Glutamatergic neuron (in vitro differentiated cells): ENCODE measurements around the gene SPECC1. TPM values are rescaled to one million over a fixed set of nuclear protein-coding genes. Genes with fewer than 3 reads are reported as not detected.

ENCODE experiments used
- DNase-seq: peaks from one replicate; pipeline ENCODE4 v3.0.0; 2022
- H3K27ac Mint-ChIP-seq: one replicate; pipeline ENCODE4 v1.8.0; 2020; ENCODE audit warnings: mild to moderate bottlenecking, mixed read lengths, inconsistent platforms; ENCODE audit not compliant: unreplicated experiment
- H3K27me3 Mint-ChIP-seq: one replicate; pipeline ENCODE4 v1.8.0; 2020; ENCODE audit warnings: mild to moderate bottlenecking, moderate library complexity, mixed read lengths, inconsistent platforms; ENCODE audit not compliant: unreplicated experiment
- H3K36me3 Mint-ChIP-seq: one replicate; pipeline ENCODE4 v1.8.0; 2020; ENCODE audit warnings: mild to moderate bottlenecking, mixed read lengths, inconsistent platforms; ENCODE audit not compliant: unreplicated experiment
- H3K4me1 Mint-ChIP-seq: one replicate; pipeline ENCODE4 v1.8.0; 2020; ENCODE audit warnings: mild to moderate bottlenecking, low read depth, mixed read lengths, inconsistent platforms; ENCODE audit not compliant: unreplicated experiment
- H3K4me3 Mint-ChIP-seq: one replicate; pipeline ENCODE4 v1.8.0; 2020; ENCODE audit warnings: mild to moderate bottlenecking, mixed read lengths, inconsistent platforms; ENCODE audit not compliant: unreplicated experiment
- H3K9me3 Mint-ChIP-seq: one replicate; pipeline ENCODE4 v1.8.0; 2020; ENCODE audit warnings: mild to moderate bottlenecking, moderate library complexity, mixed read lengths, inconsistent platforms; ENCODE audit not compliant: unreplicated experiment
- total RNA-seq: library from RNA; stranded (reverse); fragmentation: NEBNext Ultra II Directional; extraction: Animal tissue kit (Norgen Biotek cat#: 25700); gene quantifications from one replicate; pipeline ENCODE4 v1.2.1, GENCODE V29; 2021; ENCODE audit not compliant: unreplicated experiment
- TF ChIP-seq, protein P1 (sequence below): fragments of 200-600 bp; sonication (generic); IDR thresholded peaks from one replicate; pipeline ENCODE4 v1.5.0; 2021; ENCODE audit not compliant: partially characterized antibody, unreplicated experiment

SPECC1 gene
- total RNA-seq, 1 donor from 2014 or later, result 60.6 TPM

DNA sequence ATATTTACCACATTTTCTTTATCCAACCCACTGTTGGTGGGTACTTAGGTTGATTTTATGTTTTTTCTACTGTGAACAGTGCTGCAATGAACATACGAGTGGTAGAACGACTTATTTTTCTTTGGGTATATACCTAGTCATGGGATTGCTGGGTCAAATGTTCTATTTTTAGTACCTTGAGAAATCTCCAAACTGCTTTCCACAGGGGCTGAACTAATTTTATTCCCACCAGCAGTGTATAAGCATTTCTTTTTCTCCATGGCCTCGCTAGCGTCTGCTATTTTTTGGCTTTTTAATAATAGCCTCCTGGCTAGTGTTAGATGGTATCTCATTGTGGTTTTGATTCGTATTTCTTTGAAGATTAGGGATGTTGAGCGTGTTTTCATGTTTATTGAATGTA is 255.8 kb downstream of the SPECC1 start:
- Mint-ChIP-seq H3K4me3 (no peak overlapping the region), H3K27me3 (peaks cover 1% of the 10 kb centered on the region), H3K4me1 (peaks cover 12% of the 10 kb centered on the region), H3K9me3 (no peaks in the 10 kb centered on the region), H3K27ac (no peak overlapping the region), H3K36me3 (no peaks in the 10 kb centered on the region)
- no peak for DNase-seq
- TF ChIP-seq, protein P1, sequence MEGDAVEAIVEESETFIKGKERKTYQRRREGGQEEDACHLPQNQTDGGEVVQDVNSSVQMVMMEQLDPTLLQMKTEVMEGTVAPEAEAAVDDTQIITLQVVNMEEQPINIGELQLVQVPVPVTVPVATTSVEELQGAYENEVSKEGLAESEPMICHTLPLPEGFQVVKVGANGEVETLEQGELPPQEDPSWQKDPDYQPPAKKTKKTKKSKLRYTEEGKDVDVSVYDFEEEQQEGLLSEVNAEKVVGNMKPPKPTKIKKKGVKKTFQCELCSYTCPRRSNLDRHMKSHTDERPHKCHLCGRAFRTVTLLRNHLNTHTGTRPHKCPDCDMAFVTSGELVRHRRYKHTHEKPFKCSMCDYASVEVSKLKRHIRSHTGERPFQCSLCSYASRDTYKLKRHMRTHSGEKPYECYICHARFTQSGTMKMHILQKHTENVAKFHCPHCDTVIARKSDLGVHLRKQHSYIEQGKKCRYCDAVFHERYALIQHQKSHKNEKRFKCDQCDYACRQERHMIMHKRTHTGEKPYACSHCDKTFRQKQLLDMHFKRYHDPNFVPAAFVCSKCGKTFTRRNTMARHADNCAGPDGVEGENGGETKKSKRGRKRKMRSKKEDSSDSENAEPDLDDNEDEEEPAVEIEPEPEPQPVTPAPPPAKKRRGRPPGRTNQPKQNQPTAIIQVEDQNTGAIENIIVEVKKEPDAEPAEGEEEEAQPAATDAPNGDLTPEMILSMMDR, result no peak

DNA sequence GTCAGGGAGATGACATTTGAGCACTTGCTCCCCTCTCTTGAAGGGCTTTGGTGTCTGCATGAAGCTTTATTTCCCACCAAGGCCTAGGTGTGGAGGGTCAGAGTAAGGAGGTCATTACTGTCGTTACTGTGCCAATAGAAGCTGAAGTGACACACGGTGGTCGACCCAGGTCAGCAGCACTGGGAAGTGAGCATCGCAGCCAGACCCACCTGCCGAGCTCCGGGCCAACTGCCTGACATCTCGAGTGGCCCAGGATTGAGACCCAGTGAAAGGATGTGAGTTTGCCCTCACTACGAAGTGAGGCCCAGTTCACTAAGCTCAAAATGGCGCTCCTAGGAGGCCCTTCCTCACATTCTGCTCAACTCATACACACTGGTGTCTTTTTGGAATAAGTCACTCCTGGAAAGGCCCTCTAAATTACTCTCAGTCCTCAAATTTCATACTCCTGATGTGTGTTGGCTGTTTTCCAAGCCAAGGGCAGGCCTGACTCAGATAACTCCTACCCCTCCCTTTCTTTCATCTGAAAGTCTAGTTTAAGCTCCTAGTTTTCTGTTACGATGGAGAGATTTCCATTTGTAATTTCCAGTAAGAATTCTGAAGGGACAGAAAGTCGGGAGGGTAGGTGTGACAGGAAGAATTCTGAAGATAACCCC is 257.8 kb downstream of the SPECC1 start:
- no peaks in the 10 kb centered on the region for H3K36me3 Mint-ChIP-seq
- no peak overlapping the region for H3K27ac Mint-ChIP-seq
- TF ChIP-seq, protein P1, result no peak
- no peak for DNase-seq
- H3K27me3 Mint-ChIP-seq, result no peaks in the 10 kb centered on the region
- H3K4me1 Mint-ChIP-seq, result peaks cover 12% of the 10 kb centered on the region
- H3K9me3 Mint-ChIP-seq, result no peaks in the 10 kb centered on the region
- H3K4me3 Mint-ChIP-seq, result no peak overlapping the region

DNA sequence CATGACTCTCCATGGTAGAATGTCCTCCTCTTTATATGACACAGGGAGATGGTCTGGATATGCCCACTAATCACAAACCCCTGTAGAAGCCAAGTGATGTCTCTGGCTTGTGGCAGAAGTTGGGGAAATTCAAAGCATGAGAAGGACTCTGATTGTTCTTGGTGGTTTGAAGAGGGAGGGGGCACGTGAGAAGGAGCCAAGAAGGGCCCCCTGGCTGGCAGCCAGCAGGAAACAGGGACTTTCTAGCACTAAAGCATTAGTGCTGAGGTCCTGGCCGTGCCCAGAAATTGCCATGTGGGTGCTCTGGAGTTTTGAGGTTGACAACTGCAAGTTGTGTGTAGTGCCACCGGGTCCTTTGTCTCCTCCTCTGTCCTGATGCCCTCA is 258.3 kb downstream of the SPECC1 start:
- no peak overlapping the region for H3K4me3 Mint-ChIP-seq
- peaks cover 9% of the 10 kb centered on the region for H3K4me1 Mint-ChIP-seq
- no peaks in the 10 kb centered on the region for H3K27me3 Mint-ChIP-seq
- H3K36me3 Mint-ChIP-seq, result no peaks in the 10 kb centered on the region
- H3K9me3 Mint-ChIP-seq, result no peaks in the 10 kb centered on the region
- DNase-seq, result no peak
- no peak overlapping the region for H3K27ac Mint-ChIP-seq
- TF ChIP-seq, protein P1, result no peak

DNA sequence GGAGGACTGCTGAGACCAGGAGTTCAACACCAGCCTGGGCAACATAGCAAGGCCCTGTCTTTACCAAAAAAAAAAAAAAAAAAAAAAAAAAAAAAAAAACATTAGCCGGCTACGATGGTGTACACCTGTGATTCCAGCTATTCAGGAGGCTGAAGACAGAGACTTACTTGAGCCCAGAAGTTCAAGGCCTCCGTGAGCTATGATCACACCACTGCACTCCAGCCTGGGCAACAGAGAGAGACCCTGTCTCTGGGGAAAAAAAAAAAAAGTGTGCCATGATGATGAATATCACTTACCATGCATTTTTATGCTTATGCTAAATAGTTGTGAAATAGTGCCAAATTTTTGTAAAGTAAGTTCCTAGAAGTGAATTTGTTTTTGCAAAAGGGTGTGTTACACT is 261.2 kb downstream of the SPECC1 start:
- Mint-ChIP-seq H3K9me3 (no peaks in the 10 kb centered on the region), H3K4me1 (no peaks in the 10 kb centered on the region), H3K27me3 (no peaks in the 10 kb centered on the region), H3K36me3 (no peaks in the 10 kb centered on the region), H3K27ac (no peak overlapping the region), H3K4me3 (no peak overlapping the region)
- TF ChIP-seq, protein P1, result no peak
- DNase-seq, result no peak

DNA sequence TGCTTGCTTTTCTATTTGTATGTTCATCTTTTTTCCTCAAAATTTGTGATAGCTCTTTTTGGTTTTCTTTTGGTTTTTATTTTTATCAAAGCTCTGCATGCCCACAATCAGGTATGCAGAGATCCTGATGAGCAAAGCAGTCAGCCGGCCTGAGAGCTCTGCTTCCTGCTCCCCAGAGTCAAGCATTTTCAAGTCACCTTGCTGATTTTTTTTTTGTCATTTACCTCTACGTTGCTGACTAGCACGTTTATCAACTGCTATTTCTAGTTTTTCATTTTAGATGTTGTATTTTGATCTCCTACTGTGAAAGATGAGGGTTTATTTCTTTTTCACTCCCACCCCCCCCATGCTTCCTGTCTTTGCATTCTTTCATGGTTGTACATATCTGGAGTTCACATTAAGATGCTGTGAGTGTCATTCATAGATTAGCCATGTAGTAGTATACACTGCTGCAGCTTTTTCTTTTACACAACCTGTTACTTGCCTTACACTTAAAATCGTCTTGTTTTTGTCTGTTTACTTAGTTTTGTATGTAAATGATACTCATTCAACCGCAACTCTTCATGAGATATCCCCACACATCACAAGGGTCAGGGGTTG is 262.0 kb downstream of the SPECC1 start:
- no peaks in the 10 kb centered on the region for H3K9me3 Mint-ChIP-seq
- no peak overlapping the region for H3K27ac Mint-ChIP-seq
- H3K4me1 Mint-ChIP-seq, result no peaks in the 10 kb centered on the region
- DNase-seq, result no peak
- no peaks in the 10 kb centered on the region for H3K27me3 Mint-ChIP-seq
- H3K36me3 Mint-ChIP-seq, result no peaks in the 10 kb centered on the region
- H3K4me3 Mint-ChIP-seq, result no peak overlapping the region
- TF ChIP-seq, protein P1, result no peak
